Measurements from ENCODE around the gene CTNND2. TPM values are rescaled to one million over a fixed set of nuclear protein-coding genes. Genes with fewer than 3 reads are reported as not detected.
A peak's percentile ranks its signal among the peaks of the same experiment; 100 is the strongest.

CTNND2 gene
- total and polyA plus RNA-seq, 4 donors, result 0.30 to 2.2 (median 0.71) TPM

DNA sequence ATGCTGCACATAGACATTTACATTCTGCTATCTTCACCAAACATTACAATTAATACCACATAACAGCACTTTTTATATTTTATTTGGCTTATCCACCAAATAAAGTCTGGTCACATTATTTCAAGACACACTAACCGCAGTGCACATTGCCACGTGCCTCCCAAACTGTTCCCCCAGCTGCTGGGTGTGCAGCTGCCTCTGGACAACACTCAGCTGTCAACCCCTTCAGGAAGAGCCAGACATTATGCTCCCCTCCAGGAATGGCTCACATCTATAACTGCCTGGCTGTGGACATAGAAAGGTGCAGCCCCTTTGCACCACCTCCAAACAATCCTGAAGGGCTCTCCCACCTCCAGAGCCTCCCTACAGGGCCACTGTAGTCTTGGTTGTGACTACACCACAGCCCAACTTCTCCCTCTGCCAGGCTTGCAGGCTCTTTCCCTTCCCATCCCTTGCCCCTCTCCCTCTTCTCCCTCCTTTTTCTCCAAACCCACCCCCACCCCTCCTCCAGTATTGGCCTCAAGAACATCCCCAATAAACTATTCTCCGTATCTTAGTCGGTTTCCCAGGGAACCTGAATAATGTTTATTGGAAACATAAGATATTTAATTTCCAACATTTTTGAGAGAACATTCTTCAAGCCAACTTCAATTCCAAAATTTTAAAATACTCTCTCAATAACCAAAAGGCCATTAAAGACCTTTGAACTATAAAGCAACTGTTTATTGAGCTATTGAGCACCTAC, 372.3 kb downstream of the CTNND2 start:
- Histone ChIP-seq H3K27me3 (ENCODE audit: control insufficient read depth in 3 of 3, insufficient read depth in 3 of 3, low read length in 2 of 3) (no peaks in the 10 kb centered on the region), H3K36me3 (ENCODE audit: control insufficient read depth in 4 of 4, insufficient read depth in 4 of 4, low read length in 4 of 4) (no peaks in the 10 kb centered on the region), H3K9me3 (ENCODE audit: control insufficient read depth in 4 of 4, insufficient read depth in 3 of 4, low read length in 3 of 4) (peaks cover 0 to 2% (median 0%) of the 10 kb centered on the region in 4 donors), H3K27ac (ENCODE audit: low read depth in 1 of 2, low read length in 1 of 2) (no peak overlapping the region), H3K4me1 (ENCODE audit: control insufficient read depth in 5 of 5, insufficient read depth in 5 of 5, low read length in 5 of 5) (peaks cover 0 to 12% (median 0%) of the 10 kb centered on the region in 5 donors), H3K9ac (ENCODE audit: insufficient read depth in 1 of 2, low read length in 2 of 2) (no peak overlapping the region), H3K4me3 (no peak overlapping the region)
- 79 to 85% methylated on average over 4 of the region's 4 CpGs for WGBS, 2 donors
- ATAC-seq (ENCODE audit: insufficient read depth, low FRiP score) (no peak), DNase-seq (peak; percentile 31 to 61 (median 34))
- TF ChIP-seq, protein P1, sequence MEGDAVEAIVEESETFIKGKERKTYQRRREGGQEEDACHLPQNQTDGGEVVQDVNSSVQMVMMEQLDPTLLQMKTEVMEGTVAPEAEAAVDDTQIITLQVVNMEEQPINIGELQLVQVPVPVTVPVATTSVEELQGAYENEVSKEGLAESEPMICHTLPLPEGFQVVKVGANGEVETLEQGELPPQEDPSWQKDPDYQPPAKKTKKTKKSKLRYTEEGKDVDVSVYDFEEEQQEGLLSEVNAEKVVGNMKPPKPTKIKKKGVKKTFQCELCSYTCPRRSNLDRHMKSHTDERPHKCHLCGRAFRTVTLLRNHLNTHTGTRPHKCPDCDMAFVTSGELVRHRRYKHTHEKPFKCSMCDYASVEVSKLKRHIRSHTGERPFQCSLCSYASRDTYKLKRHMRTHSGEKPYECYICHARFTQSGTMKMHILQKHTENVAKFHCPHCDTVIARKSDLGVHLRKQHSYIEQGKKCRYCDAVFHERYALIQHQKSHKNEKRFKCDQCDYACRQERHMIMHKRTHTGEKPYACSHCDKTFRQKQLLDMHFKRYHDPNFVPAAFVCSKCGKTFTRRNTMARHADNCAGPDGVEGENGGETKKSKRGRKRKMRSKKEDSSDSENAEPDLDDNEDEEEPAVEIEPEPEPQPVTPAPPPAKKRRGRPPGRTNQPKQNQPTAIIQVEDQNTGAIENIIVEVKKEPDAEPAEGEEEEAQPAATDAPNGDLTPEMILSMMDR (IDR thresholded peaks at IDR 0.05; ENCODE audit: control extremely low read depth, extremely low read depth), result no peak

GRCh38 chr5:11528720-11529119, 375.5 kb downstream of the CTNND2 start:
- ATAC-seq (ENCODE audit: insufficient read depth, low FRiP score) (no peak), DNase-seq (no peak)
- peaks cover 0 to 12% (median 2%) of the 10 kb centered on the region in 5 donors for H3K4me1 ChIP-seq (ENCODE audit: control insufficient read depth in 5 of 5, insufficient read depth in 5 of 5, low read length in 5 of 5)
- 89 to 91% methylated on average over 7 of the region's 7 CpGs for WGBS, 2 donors
- H3K27ac ChIP-seq (ENCODE audit: low read depth in 1 of 2, low read length in 1 of 2), result no peak overlapping the region
- TF ChIP-seq, protein P1 (IDR thresholded peaks at IDR 0.05; ENCODE audit: control extremely low read depth, extremely low read depth), result no peak
- H3K9me3 ChIP-seq (ENCODE audit: control insufficient read depth in 4 of 4, insufficient read depth in 3 of 4, low read length in 3 of 4), result peaks cover 0 to 2% (median 0%) of the 10 kb centered on the region in 4 donors
- H3K9ac ChIP-seq (ENCODE audit: insufficient read depth in 1 of 2, low read length in 2 of 2), result no peak overlapping the region
- no peaks in the 10 kb centered on the region for H3K36me3 ChIP-seq (ENCODE audit: control insufficient read depth in 4 of 4, insufficient read depth in 4 of 4, low read length in 4 of 4)
- no peaks in the 10 kb centered on the region for H3K27me3 ChIP-seq (ENCODE audit: control insufficient read depth in 3 of 3, insufficient read depth in 3 of 3, low read length in 2 of 3)
- H3K4me3 ChIP-seq, result no peak overlapping the region

DNA sequence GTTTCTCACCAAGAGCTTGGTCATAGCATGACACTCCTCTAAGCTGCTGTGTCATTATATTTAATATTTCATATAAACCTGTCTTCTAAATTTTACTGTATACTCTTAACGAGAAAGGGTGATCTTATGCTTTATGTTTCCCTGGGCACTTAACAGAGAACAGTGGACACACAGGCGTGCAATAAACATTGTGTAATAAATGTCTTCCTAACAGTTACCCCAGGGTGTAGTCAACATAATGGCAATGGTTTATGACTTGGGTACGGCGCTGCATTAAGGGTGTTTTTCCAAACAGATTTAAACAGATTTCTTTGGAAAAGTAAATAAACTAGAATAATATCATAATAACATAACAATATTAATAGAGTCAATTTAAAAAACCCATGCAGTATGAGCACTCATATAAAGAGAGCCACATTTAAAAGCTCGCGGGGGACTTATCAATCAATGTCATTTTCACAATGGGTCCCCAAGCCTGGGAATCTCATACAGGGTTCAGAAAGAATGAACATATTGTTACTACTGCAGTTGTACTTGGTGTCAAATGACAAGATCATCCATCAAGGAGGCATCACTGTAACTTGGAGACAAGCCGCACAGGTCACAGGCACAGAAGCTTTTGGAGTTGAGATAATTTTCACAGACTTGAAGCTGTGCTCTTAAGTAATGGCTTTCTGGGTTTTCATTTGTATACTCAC, 376.4 kb downstream of the CTNND2 start:
- Histone ChIP-seq H3K4me1 (ENCODE audit: control insufficient read depth in 5 of 5, insufficient read depth in 5 of 5, low read length in 5 of 5) (peaks cover 0 to 12% (median 2%) of the 10 kb centered on the region in 5 donors), H3K36me3 (ENCODE audit: control insufficient read depth in 4 of 4, insufficient read depth in 4 of 4, low read length in 4 of 4) (no peaks in the 10 kb centered on the region), H3K27ac (ENCODE audit: low read depth in 1 of 2, low read length in 1 of 2) (no peak overlapping the region), H3K9ac (ENCODE audit: insufficient read depth in 1 of 2, low read length in 2 of 2) (no peak overlapping the region), H3K27me3 (ENCODE audit: control insufficient read depth in 3 of 3, insufficient read depth in 3 of 3, low read length in 2 of 3) (no peaks in the 10 kb centered on the region), H3K9me3 (ENCODE audit: control insufficient read depth in 4 of 4, insufficient read depth in 3 of 4, low read length in 3 of 4) (peaks cover 0 to 2% (median 0%) of the 10 kb centered on the region in 4 donors), H3K4me3 (no peak overlapping the region)
- ATAC-seq (ENCODE audit: insufficient read depth, low FRiP score) (no peak), DNase-seq (no peak)
- 75 to 80% methylated on average over 7 of the region's 7 CpGs for WGBS, 2 donors
- TF ChIP-seq, protein P1 (IDR thresholded peaks at IDR 0.05; ENCODE audit: control extremely low read depth, extremely low read depth), result no peak
